HL-60/S4 treated with phorbol 12-myristate 13-acetate at 8.2 ng/mL for 4 days and 3 days (cell line): ENCODE measurements around the gene UBTFL1.
"Not testable (repeated sequence)": the region's sequence is repeated elsewhere in the genome, so short reads cannot be mapped to it uniquely, and the experiment has no call there.

ENCODE experiments used
- in situ Hi-C: fragments of 300-500 bp; cut with MboI; formaldehyde crosslinking; loops from 2 replicates; pipeline ENCODE4 v1.15.0; 2022; ENCODE audit warnings: low sequenced_read_pairs

The UBTFL1 gene

GRCh38 chr11:90085650-90086049 is at the start of gene UBTFL1:
TSS of gene UBTFL1 (plus strand) at chr11:90085950. CDS start at chr11:90085950, 0 bp downstream.
- in situ Hi-C loops, result not testable (repeated sequence)

DNA sequence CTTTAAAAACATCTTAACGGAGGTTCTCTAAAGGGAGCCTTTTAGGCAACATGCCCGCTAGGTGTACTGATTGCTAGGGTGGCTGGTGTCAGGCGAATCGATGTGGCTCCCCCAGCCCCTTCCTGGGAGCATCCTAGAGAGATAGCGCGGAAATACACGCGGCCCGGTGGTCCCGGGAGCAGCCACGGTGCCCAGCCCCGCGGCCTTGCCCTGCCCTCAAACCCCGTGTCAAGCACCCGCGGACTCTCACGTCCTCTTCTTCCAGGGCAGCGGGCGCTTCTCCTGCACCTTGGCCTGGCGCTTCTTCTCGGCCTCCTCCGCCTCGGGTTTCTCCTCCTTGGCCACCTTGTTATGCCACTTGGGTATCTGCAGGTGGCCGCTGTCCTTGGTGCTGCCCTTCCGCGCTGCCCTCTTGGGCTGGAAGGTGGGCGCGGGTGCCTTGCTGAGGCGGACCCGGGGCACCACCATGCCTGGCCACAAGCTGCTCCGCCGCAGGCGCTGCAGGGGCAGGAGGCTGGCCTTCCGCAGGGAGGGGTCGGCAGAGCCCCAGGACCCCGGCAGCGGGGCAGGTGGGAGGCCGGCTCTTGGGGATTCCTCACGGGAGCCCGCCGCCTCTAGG is 34.0 kb upstream of the UBTFL1 start:
- in situ Hi-C loops, result not testable (repeated sequence)

GRCh38 chr11:90052311-90052710 is 33.4 kb upstream of the UBTFL1 start:
- in situ Hi-C loops, result not testable (repeated sequence)

DNA sequence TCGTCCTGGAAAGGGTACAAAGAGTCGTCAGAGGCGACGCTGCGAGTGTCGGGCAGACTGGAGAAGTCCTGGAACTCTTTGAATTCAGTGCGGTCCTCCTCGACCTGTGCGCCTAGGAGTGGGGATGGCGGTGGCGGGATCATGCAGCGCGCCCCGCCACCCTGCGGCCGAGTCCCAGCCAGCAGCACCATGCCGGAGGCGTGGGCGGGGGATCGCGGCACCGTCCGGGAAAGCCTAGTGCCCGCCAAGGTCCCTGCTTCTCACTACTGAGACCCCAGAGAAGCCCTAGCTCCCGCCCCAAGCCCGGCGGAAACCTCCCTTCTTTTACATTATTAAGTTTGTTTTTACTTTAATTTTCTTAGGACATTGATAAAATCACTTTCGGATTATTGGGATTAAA is 32.2 kb upstream of the UBTFL1 start:
- in situ Hi-C loops, result not testable (repeated sequence)

GRCh38 chr11:90088731-90089130 is 3.0 kb downstream of the UBTFL1 start:
- in situ Hi-C loops, result not testable (repeated sequence)

- in situ Hi-C loops, result not testable (repeated sequence)
These were observed 9.6 kb downstream of the UBTFL1 start for GRCh38 chr11:90095230-90095924.

DNA sequence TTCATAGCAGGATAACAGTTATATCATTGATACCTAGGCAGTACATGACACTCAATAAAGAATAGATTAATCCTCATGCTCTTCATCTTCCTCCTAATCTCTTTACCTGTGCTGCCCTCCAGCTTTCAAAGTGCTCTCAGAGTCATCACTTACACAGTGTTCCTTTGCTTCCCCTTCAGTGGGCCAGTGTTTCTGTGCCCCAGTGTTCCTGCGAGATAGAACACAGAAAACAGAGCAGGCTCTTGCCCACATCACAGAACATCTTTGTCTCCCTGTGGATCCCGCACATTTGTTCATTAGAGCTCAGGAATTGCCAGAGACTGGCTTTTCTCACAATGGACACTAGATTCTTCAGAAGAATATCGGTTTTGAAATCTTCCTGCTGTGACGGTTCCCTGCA is 12.5 kb downstream of the UBTFL1 start:
- in situ Hi-C loops, result not testable (repeated sequence)

GRCh38 chr11:90100431-90100830 is 14.7 kb downstream of the UBTFL1 start:
- in situ Hi-C loops, result no loop called here

DNA sequence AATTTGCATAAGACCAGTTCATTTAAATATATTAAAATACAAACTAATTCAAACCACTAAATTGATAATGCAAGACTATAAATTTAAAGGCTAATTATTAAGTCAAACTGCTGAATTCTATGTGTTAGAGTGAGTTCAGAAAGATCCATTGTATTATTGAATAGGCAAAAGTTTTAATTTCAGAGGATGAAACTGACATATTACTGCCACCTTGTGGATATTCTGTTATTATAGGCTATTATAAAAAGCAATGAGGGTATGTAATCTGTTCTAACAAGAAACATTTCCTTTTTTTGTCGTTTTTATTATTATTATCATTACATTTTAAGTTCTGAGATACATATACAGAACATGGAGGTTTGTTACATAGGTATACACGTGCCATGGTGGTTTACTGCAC is 27.8 kb downstream of the UBTFL1 start:
- in situ Hi-C loops, result no loop called here

GRCh38 chr11:90120191-90120590 is 34.4 kb downstream of the UBTFL1 start:
- in situ Hi-C loops, result no loop called here

- in situ Hi-C loops, result no loop called here
These were observed 38.6 kb downstream of the UBTFL1 start for GRCh38 chr11:90124371-90124770.

DNA sequence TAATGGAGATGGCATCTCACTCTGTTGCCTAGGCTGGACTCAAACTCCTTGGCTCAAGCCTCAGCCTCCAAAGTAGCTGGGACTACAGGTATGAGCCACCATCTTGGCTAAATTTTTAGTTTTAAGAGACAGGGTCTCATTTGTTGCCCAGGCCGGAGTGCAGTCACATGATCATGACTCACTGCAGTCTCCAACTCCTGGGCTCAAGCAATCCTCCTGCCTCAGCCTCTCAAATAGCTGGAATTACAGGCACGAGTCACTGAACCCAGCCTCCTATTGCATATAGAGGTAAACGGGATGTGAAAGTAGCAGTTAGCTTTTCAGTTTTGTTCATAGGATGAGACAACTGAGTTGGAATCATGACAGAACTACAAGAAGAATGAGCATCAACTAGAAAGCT is 39.2 kb downstream of the UBTFL1 start:
- in situ Hi-C loops, result no loop called here

DNA sequence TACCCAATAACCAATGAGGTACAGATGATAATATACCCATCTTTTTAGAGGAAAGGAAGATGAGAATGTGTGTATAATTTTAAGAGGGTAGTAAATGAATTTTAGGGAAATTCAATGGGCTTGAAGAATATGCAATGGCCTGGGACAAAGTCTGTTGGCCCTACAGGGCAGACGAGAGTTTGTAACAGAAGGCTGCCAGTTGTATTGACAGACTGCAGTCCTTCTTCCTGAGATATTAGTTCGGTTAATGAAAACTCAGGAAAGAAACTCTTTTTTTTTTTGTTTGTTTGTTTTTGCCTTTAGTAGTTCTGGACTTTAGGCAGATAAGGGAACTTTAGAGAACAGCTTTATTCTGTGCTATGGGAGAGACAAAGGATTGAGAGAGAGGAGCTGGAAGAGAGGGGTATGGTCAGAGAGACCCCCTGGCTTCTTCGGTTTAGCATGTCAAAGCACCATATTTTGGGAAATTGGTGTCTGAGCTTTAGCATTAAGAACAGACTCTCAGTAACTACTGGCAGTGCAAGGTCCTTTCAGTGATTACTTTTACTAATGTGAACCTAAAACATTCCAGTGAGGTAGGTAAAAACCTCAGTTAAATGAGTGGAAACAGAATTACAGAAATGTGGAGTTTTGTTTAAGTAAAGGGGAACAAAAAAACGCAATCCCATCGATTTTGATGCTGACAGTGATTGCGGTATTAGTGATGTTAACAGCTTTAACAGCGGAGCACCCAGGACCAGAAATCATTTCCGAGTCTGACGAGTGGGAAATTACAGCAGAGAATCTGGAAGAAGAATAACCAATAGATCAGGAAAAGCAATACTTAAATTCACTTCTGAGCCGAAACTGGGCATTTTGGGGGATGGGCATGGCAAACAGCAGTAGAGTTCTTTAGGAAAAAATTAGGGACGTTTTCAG is 48.1 kb downstream of the UBTFL1 start:
- in situ Hi-C loops, result no loop called here

DNA sequence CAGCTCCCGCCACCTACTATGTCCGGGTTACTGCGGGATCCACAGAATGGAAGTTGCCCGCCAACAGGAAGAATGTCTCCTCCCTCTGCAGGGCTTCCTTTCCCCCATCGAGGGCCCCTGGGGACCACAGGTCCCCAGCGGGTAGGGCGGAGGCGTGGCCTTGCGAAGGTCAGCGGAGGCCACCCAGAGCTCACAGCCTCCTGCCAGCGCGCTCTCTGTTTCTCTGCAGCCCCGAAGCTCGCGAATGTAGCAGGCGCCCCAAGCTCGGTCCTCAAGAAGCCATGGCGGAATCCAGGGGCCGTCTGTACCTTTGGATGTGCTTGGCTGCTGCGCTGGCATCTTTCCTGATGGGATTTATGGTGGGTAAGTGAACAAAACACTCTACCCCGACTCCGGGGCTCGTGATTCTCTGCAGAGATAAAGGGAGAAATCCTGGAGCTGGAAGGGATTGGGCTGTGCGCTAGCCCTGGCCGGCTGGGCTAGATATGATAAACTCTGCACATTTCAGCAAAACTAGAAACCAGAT is 48.8 kb downstream of the UBTFL1 start, which contains the start of gene NAALAD2:
Gene NAALAD2, plus strand, starts transcription at position 186 of the 526 bp plus-strand sequence. Its CDS starts 96 bp downstream, at position 282.
- in situ Hi-C loops, result no loop called here

DNA sequence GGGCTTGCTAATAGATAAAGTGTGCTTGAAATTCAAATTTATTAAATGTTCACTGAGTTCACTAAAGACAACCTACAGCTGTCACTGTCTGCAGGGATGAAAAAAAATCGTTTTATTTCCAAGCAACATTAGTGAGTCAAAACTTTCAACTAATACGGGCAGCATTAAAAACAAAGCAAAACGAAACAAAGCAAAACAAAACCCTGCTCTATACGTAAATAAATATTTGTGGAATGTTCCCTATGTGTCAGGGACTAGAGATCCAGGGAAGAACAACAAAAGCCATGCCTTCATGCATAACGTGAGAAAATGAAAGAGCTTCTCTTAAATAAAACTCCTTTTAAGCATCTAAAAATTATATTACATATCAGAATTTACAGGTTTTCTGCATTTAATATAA is 49.3 kb downstream of the UBTFL1 start:
- in situ Hi-C loops, result no loop called here
